PC-9 (cell line): Measurements from ENCODE around the gene ZNF816.
"Not testable (repeated sequence)": the region's sequence is repeated elsewhere in the genome, so short reads cannot be mapped to it uniquely, and the experiment has no call there.

ENCODE experiments used
- EZH2 ChIP-seq: fragments of 200-600 bp; sonication (generic); IDR thresholded peaks from 2 replicates; pipeline ENCODE4 v1.8.0; 2017; ENCODE audit warnings: antibody characterized with exemption, low read depth
- TF ChIP-seq, protein P1 (sequence below): fragments of 200-600 bp; sonication (generic); conservative IDR thresholded peaks from 2 replicates; pipeline ENCODE4 v1.6.1; 2017; ENCODE audit warnings: mixed run types, antibody characterized with exemption, mild to moderate bottlenecking, moderate library complexity

DNA sequence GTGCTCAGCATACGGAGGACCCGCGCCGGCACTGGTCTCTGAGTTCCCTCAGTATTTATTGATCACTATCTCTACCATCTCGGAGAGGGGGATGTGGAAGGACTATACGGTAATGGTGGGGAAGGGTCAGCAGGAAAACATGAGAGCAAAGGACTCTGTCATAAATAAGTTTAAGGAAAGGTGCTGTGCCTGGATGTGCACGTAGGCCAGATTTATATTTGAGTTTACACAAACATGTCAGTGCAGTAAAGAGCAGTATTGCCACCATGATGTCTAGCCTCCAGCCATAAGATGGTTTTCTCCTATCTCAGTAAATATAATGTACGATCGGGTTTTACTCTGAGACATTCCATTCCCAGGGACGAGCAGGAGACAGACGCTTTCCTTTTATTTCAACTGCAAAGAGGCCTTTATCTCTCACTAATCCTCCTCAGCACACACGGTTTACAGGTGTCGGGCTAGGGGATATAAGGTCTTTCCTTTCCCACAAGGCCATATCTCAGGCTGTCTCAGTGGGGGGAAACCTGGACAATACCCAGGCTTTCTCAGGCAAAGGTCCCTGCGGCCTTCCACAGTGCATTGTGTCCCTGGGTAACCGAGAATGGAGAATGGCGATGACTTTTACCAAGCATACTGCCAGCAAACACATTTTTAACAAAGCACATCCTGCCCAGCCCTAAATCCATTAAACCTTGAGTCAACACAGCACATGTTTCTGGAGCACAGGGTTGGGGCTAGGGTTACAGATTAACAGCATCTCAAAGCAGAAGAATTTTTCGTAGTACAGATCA, 17.8 kb downstream of the ZNF816 start:
- TF ChIP-seq EZH2: not testable (repeated sequence)
- TF ChIP-seq, protein P1, sequence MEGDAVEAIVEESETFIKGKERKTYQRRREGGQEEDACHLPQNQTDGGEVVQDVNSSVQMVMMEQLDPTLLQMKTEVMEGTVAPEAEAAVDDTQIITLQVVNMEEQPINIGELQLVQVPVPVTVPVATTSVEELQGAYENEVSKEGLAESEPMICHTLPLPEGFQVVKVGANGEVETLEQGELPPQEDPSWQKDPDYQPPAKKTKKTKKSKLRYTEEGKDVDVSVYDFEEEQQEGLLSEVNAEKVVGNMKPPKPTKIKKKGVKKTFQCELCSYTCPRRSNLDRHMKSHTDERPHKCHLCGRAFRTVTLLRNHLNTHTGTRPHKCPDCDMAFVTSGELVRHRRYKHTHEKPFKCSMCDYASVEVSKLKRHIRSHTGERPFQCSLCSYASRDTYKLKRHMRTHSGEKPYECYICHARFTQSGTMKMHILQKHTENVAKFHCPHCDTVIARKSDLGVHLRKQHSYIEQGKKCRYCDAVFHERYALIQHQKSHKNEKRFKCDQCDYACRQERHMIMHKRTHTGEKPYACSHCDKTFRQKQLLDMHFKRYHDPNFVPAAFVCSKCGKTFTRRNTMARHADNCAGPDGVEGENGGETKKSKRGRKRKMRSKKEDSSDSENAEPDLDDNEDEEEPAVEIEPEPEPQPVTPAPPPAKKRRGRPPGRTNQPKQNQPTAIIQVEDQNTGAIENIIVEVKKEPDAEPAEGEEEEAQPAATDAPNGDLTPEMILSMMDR: not testable (repeated sequence)
